NCI-H2227 treated with DMSO at 0.1 percent for 48 hours (cell line): ENCODE measurements around the gene RARS1.
A peak's percentile ranks its signal among the peaks of the same experiment; 100 is the strongest.

Experiments used
- DNase-seq: peaks from one replicate; lab custom pipeline; 2025; lab: John Stamatoyannopoulos, UW

RARS1 gene

GRCh38 chr5:168486136-168486879 is at the start of gene RARS1:
Gene RARS1 (plus strand): TSS chr5:168486471. CDS start chr5:168486499, 28 bp downstream.
- peak; percentile 78 for DNase-seq

DNA sequence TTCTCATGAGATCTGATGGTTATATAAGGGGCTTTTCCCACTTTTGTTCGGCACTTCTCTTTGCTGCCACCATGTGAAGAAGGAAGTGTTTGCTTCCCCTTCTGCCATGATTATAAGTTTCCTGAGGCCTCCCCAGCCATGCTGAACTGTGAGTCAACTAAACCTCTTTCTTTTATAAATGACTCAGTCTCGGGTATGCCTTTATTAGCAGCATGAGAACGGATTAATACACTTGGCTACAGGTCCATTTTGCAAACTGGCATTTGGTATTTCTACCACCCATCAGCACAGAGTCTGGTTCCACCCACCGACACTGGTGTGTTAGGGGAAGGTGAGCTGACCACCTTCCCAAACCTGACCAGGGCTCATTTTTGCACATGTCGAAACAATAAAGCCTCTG is 47.9 kb upstream of the RARS1 start:
- DNase-seq, result no peak

DNA sequence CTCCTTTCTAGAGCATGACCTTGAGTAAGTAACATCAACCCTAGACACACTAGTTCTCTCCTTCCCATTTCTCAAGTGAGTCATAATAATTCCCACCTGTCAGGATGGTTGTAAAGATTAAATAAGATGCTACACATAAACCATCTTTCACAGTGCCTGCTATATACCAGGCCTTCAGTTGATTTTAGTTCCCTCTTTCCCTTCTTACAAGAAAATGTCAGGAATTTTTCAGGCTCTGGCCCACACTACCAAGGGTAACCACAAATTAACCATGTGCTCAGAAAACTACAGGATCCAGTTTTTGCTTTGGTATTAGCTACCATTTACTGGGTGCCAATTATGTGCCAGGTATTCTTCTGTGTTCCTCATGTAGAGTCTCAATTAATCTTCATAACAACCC is 42.7 kb upstream of the RARS1 start:
- no peak for DNase-seq

GRCh38 chr5:168443950-168444700 is 42.1 kb upstream of the RARS1 start:
- DNase-seq, result no peak

GRCh38 chr5:168446983-168447619 is 39.2 kb upstream of the RARS1 start:
- peak; percentile 13 for DNase-seq

GRCh38 chr5:168447808-168448207 is 38.5 kb upstream of the RARS1 start:
- DNase-seq, result no peak

DNA sequence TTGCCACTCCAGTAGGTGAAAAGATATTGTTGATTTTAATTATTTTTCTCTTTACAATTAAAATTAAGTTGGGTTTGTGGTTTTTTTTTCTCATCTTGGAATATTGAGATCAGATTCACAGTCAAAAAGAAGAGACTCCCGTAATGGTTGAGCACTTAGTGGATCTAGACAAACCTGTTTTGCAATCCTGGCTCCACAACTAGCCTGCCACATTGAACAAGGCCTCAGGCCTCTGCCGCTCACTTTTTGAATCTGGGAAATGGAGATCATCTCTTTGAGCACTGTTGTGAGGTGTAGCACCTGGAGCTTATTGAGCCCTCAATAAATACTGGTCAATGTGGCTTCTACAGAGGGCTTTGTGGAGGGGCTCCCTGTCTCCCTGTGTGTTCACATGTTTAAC is 37.1 kb upstream of the RARS1 start:
- no peak for DNase-seq

- DNase-seq, result no peak
Measured at GRCh38 chr5:168451565-168451964, 34.7 kb upstream of the RARS1 start.

- no peak for DNase-seq
Measured at GRCh38 chr5:168455201-168455600, 31.1 kb upstream of the RARS1 start.

GRCh38 chr5:168457542-168457941 is 28.7 kb upstream of the RARS1 start:
- DNase-seq, result no peak

DNA sequence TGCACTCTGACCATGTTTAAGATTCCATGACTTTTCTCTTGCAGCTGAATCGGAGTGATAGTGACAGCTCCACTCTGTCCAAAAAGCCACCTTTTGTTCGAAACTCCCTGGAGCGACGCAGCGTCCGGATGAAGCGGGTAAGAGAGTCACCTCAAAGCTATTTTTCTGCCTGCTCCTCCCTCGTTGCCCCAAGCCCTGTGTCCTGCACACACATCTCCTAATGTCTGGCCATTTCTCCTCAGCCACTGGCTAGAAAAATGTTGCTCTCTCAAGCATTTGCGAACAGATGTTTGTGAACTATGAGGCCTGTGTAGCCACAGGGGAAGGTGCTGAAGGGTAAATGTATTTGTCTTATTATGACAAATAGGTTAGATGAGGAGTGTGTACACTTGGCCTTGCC is 25.7 kb upstream of the RARS1 start:
- DNase-seq, result no peak

DNA sequence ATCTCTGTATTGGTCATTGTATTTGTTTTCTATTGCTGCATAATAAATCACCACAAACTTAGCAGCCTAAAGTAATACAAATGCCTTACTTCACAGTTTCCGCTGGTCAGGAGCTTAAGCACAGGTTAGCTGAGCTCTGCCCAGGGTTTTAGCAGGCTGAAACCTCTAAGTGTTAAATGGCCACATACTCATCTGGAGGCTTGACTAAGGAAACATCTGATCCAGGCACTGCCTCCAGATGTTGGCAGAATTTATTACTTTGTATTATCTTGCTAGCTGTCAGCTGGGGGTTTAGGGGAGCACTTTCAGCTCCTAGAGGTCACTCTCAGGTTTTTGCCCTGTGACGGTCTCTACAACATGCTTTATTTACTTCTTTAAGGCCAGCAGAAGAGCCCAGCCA is 23.2 kb upstream of the RARS1 start:
- no peak for DNase-seq

- DNase-seq, result no peak
Measured at GRCh38 chr5:168464214-168464613, 22.1 kb upstream of the RARS1 start.

DNA sequence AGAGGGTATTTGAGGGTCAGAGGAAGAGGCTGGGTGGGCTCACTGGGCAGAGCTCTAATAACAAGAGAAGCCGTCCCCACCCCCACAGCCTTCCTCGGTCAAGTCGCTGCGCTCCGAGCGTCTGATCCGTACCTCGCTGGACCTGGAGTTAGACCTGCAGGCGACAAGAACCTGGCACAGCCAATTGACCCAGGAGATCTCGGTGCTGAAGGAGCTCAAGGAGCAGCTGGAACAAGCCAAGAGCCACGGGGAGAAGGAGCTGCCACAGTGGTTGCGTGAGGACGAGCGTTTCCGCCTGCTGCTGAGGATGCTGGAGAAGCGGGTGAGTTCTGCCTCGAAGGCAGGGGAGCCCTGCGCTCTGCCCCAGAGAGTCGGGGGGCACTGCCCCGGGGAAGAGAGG is 21.6 kb upstream of the RARS1 start:
- no peak for DNase-seq

DNA sequence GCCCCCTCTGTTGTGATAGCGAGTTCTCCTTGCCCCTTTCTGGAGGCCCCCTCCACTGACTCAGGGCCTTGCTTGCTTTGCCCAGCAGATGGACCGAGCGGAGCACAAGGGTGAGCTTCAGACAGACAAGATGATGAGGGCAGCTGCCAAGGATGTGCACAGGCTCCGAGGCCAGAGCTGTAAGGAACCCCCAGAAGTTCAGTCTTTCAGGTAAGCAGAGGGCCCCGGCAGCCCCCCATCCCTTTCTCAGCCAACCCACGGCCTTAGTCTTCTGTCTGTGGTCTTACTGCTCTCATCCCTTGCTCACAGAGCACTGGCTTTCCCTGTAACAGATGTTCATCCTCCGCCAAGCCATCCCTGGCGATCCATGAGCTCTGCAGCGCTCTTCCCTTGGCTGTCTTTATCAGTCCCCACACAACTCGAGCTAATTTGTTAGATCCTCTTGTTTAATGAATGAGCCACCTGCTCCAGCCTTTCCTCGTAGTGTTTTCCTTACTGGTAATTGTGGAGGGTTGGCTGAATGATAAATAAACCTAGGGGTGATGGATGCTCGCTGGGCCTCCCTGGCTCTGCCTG is 18.4 kb upstream of the RARS1 start:
- DNase-seq, result no peak

DNA sequence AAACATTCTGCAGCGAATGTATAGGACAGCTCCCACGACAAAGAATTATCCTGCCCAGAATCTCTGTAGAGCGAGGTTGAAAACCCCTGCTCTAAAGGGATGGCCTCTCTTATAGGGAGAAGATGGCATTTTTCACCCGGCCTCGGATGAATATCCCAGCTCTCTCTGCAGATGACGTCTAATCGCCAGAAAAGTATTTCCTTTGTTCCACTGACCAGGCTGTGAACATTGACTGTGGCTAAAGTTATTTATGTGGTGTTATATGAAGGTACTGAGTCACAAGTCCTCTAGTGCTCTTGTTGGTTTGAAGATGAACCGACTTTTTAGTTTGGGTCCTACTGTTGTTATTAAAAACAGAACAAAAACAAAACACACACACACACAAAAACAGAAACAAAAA is 17.4 kb upstream of the RARS1 start:
- no peak for DNase-seq

- no peak for DNase-seq
Measured at GRCh38 chr5:168469816-168470215, 16.5 kb upstream of the RARS1 start.

GRCh38 chr5:168471785-168472184 is 14.5 kb upstream of the RARS1 start:
- DNase-seq, result no peak

DNA sequence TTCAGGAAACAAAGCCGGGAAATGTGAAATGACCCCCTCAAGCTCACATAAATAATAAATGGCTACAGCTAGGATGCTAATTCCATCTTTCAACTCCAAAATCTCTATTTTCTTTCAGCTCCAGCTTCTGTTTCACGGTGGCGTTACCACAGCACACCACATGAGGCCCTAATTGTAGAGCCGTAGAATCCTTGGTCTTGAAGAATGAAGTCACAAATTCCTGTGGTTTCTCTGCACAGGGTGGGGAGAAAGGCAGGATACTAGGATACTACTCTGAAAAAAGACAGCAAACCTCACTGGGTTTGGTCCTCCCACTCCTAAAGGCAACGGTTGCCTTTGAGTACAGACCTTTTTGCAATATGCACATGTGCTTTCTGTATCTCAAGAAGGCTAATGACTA is 13.9 kb upstream of the RARS1 start:
- no peak for DNase-seq

DNA sequence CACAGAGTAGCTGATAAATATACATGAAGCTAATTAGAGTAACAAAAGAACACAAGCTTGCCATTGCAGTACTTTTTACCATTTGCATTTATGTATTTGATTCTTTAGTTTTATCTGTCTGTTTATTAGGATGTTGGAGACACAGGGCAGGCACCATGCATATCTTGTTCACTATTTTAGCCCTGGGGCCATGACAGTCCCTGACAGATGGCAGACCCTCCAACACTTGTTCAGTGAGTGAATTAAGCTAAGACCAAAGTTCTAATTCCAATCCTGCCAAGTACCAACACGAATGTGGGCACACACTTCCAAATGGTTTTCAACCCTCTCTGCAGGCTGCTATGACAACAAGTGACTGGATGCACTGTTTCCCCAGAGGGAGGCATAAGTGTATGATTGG is 12.0 kb upstream of the RARS1 start:
- no peak for DNase-seq

DNA sequence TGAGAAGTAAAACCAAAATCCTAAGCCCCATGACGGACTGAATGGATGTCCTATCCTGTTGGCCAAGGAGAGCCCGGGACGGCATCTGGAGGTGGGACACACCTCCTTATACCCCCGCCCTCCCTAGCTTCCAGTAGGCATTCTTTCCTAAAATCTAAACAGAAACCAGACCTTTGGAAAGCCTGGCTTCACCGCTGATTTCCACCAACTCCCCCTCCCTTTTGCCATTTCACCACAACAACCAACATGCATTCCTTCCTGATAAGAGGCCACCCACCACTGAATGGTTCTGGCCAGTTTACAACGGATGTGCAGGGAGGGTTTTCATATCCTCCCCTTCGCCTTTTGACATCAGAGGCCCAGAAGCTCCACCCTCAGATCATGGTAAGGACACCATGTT is 9.2 kb upstream of the RARS1 start:
- no peak for DNase-seq

- DNase-seq, result no peak
Measured at GRCh38 chr5:168479166-168479565, 7.1 kb upstream of the RARS1 start.

GRCh38 chr5:168480601-168481000 is 5.7 kb upstream of the RARS1 start:
- no peak for DNase-seq
